Stimulated activated CD4-positive, alpha-beta T cell treated with anti-CD3 and anti-CD28 coated beads, Interleukin-4, amount 100 ng/mL, for 1 hour (primary cell): Measurements from ENCODE around the gene MAP3K20.

Experiments
- DNase-seq: peaks from one replicate; pipeline ENCODE4 v3.0.0-alpha.2; 2020

Gene MAP3K20

DNA sequence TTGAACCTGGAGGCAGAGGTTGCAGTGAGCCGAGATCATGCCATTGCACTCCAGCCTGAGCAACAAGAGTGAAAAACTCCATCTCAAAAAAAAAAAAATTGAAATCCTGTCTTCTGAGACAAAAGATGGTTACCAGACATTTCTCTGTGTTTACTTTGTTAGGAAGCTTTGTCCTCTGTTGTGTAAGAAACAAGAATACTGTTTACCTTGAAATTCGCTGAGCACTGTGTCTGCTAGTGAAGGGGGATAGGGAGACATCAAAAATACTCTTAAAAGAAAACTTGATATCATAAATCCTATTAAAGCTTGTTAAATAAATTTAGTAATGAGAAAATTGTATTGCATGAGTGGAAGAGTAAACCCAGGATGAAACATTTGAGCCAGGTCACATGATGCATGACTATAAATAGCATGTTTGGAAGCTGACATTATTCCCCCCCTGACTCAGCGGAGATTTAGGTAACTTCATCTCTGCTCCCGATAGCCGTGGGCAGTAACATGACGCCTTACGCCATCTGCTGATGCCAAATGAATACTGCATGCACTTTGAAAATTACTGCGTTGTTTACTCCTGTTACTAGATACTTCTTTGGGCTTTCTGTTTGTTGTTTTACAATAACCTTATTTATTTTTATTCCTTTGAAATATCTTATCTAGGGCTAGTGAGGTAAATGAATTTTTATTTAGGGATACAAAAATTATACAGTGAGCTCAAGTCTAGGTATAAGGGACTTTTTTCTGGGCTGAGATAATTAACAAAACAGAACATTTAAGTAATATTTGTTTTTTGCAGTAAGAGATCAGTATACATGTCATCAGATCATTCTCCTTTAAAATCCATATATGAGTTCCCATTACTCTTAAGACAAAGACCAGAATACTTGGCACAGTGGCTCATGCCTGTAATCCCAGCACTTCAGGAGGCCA, 134.9 kb downstream of the MAP3K20 start:
- peak; percentile 22 for DNase-seq

DNA sequence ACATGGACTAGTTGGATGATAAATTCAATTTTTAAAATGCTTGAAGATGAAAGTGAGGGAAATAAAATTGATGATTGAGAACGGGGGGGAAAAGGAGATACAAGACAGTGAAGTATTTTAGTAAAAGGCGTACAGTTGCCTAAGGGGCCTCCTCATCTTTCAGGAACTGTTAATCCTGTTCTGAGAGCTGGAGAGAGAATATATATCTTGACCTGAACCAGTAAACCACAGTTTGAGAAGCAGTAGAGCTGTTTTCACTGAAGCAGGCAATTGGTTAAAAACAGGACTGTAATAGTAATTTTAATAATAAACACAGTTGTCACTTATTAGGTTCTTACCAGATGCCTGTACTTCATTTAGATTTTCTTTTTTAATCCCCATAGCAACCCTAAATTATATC, 137.5 kb downstream of the MAP3K20 start:
- no peak for DNase-seq

DNA sequence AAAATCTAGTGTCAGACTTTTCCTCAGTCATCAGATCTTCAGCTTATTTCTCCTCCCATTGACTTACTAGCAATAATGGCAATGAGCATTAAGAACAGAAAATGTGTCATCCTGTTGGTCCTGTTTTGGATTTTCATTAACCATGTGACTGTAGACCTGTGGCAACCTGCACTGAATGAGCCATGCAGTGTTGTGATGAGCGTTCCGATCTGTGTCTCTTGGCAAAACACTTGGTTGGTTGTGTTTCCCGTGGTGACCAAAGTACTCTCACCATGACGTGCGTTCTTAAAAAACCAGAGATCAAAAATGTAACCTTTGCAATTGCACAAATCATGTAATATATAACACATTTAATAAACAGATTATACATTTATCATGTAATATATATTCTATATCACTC, 138.6 kb downstream of the MAP3K20 start:
- DNase-seq: no peak

DNA sequence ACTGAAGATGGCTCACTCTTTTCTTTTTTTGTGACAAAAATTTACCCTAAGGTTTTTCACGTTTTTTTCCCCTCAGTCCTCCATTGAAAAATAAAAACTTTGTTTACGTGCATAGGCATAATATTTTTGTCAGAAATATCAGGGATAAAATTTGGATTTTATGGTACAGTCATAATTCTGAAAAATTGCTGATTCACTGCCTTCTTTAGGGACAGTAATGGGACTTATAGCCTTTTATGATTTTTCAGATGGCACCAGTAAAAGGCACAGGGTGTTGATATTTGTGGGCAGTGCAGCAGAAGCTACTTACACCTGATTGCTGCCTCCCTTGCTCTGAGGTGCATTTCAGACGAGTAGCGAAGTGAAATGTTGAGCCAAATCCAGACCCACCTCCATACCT, 139.7 kb downstream of the MAP3K20 start:
- no peak for DNase-seq

DNA sequence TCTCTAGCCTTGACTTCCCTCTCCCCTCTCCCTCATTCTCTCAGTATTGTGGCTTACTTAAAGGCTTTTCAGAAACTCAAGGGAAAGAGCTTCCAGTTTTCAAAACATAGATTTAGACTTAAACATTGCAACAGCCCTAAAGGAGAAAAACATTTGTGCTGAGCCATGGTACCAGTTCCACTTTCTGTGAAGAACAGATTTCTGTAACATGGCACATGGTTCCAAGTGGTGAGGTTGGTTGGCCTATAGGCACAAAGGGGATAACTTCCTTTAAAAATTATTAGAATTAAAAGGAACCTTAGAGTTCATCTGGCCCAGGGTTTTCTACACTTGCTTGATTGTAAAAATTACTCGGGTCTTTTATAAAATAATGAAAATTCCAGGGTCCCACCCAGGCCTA, 140.4 kb downstream of the MAP3K20 start:
- no peak for DNase-seq

DNA sequence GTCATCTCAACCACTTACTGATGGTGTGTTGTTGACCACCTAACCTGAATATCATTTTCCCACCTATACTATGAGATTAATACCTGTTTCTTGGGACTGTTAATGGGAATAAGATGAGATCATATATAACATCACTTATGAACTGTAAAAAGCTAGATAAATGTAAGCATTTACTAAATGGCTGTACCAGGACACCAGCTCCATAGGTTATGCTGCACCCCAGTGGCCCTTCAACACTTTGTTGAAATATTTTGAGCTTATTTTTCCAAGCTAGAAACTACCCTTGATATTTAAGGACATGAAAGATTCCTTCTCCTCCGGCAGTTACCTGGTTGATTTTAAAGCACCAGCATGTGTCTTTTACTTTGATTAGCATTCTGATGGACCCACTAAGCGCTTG, 141.0 kb downstream of the MAP3K20 start:
- no peak for DNase-seq

DNA sequence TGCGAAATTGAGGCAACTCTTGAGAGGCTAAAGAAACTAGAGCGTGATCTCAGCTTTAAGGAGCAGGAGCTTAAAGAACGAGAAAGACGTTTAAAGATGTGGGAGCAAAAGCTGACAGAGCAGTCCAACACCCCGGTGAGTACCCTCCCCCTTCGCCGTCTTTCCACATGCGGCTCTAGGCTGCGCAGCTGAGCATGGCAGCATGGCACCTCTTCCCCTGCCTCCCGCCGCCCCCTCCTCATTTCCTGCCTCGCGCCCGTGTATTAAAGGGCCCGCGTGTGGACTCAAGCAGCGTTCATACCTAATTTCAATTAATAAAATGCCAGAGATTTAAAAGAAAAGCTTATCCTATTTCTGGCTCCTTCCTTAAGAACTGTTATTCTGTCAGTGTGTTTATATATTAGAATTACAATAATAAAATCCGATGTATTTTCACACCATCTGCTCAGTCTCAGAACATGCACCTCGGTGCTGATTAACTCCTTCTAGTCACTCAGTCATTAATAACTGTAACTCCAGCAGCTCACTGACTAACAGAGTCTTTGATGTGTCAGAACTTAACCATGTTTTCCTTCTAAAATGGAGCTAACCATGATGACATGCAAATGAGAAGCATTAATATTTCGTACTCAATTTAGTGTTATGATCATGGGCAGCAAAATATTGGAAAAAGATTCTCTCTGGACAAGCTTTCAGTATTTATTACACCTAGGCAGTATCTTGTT, 141.6 kb downstream of the MAP3K20 start:
- DNase-seq: no peak

DNA sequence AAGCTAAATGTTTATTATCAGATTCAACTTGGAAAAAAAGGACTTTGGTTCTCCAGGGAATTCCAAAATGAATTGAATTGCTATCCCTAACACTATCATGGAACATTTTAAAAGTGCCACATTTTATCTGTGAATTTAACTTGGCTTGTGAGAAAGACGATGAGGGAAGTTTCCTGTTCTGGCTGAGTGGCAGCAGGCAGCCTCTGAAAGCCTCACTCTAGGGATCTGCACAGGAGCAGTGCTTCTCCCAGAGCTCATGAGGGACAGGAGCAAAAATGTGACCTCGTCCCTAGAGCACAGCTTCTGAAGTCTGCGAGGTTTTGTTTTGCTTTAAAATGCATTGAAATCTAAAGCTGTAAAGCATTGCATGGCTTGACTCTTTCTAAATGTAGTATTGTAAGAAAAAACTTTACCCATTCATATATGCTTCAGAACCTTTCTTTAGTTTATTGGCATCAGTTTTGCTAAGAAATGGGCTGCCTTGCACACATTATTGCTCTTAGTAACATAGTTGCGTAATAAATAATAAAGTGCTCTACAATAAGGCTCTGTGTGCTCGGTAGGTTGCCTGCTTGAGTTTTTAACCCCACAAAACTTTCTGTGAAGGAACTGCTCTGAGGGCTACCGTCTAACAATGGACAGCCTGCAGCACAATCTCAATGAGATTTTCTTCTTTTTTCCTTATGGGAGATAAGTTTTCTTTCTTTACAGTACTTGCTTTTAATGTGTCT, 142.8 kb downstream of the MAP3K20 start:
- no peak for DNase-seq

DNA sequence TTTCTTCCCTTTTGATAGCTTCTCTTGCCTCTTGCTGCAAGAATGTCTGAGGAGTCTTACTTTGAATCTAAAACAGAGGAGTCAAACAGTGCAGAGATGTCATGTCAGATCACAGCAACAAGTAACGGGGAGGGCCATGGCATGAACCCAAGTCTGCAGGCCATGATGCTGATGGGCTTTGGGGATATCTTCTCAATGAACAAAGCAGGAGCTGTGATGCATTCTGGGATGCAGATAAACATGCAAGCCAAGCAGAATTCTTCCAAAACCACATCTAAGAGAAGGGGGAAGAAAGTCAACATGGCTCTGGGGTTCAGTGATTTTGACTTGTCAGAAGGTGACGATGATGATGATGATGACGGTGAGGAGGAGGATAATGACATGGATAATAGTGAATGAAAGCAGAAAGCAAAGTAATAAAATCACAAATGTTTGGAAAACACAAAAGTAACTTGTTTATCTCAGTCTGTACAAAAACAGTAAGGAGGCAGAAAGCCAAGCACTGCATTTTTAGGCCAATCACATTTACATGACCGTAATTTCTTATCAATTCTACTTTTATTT, 145.6 kb downstream of the MAP3K20 start:
- DNase-seq: no peak

DNA sequence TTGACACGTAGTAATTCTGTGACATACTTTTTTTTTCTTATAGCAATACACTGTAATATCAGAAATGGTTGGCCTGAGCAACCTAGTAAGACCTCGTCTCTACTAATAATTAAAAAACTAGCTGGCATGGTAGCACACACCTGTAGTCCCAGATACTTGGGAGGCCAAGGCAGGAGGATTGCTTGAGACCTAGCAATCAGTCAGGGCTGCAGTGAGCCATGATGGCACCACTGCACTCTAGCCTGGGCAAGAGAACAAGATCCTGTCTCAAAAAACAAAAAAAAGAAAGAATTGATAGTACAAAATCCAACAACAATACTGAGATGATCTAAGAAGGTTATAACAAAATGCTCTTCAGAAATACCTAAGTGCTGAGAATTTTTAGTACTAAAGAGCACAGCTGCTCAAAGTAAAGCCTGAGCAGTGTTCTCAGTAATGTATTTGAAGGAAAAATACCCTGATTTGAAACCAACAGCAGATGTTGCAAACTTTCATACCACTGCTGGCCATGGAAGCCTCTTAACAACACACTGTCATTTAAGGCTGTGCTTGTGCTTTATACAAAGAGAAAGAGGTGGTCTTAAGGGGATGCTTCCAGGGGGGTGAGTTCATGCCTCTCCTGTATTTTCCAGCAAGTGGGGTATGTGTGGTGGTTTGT, 146.4 kb downstream of the MAP3K20 start:
- DNase-seq: no peak

DNA sequence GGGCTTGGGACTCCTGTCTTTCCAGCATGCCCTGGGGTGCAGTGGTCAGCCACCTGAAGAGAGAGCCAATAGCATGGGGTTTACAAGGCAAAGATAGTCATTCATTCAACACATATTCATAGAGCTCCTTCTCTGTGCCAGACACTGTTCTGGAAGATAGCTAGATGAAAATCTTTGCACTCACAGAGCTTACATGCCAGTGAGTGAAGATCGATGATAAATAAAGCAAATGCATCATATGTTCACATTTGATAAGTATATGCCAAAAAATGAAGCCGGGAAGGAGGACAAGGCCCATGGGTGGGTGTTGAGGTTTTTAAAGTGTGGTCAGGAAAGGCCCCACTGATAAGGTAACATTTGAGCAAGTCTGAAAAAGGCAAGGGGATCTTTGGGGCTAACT, 148.2 kb downstream of the MAP3K20 start:
- no peak for DNase-seq

DNA sequence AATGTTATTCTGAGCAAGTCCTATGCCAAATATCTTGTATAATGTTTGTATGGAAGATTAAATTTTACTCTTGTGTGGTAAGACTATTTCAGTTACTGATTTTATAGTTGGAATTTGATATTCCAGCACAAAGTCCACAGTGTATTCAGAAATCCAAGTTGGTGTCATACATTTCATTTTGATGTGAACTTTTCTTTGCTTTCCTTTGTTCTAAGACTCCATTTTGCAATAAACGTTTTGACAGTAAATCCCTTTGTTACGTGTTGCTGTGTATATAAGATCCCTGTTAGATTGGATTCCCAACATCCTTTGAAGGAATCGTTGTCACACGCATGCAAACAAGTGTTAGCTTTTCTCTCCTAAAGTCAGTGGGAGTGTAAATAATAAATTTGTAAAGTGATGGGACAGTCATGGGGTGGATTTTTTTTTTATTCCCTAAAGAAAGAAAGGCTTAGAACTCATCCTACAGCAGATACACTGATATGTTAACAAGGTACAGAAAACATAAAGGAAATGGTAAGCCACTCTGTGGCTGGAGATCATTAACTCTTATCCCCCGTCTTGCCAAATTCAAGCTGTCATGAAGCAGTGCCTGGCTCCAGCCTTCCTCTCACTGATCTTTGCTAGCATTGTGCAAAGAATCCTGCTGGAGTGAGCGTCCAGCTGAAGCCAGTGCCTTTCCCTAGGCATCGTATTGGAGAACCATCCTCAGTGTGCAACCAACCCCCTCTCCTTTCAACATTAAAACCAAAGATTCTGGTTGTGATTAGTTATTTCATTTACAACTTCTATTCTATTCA, 151.5 kb downstream of the MAP3K20 start:
- no peak for DNase-seq

DNA sequence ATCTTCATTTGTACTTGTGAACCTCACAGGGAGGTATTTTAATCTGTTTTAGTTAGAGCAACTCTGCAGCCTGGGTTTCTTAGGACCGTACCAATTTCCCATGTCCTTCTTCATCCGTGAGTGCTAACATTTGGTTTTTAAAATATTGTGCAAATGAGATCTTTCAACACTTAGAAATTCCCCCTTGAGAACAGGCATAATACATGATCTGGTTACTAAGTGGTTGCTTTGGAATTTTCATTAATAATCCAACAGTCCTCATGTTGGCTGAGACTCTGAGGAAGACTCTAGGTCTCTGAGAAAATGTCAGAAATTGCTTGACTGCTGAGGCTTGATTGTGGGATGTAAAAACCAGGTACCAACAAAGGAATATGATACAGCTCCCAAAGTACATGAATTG, 153.4 kb downstream of the MAP3K20 start:
- no peak for DNase-seq

DNA sequence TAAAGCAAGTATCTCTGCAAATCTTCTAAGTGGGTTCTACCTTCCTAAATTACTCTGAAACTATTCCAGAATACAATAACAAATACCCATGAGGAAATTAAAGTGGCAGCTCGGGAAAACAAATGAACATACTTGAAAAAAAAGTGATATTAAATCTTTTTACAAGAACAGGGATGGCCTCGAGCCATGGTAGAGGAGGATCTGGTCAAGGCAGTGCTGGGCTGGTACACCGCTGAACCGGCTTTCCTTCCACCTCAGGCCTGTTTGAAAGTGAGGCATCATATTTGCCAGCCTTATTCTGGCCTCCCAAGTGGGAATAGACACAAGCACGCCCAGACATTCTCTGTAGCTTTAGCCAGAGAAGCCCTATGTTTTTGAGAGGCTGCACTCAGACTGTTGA, 154.5 kb downstream of the MAP3K20 start:
- no peak for DNase-seq

DNA sequence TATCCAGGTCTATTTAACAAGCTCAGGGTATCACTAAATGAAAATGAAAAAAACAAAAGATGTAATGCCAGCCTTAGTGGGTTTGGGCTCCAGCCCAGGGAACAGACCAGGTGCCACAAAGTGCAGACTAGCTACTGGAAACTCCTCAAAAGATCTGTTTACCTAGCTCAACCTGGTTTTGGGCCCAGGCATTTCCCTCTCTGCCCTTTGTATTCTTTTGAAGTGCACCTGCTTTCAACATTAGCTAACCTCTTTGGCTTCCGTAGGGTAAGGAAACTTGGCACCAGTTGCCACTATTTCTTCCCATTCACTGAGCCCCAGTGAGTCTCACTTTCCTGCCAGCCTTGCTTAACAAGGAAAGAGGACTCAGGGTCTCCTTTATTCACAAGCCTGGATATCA, 155.4 kb downstream of the MAP3K20 start:
- no peak for DNase-seq

DNA sequence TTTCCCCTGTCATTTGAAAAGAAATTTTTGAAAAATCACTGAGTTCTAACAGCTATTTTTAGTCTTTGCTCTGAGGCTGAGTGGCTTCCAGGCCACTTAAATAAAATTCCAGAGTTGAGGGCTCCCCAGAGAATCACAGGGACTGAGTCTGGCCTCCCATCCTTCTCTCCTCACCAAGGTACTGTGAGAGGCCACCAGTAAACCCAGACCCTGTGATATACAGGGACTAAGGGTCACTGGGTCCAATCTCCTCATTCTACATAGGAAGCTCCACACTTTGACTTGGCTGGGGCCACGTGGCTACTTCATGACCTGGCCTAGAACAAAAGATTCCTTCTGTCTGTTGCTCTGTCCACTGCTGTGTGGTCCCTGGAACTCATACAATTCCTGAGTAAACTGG, 155.8 kb downstream of the MAP3K20 start:
- no peak for DNase-seq

DNA sequence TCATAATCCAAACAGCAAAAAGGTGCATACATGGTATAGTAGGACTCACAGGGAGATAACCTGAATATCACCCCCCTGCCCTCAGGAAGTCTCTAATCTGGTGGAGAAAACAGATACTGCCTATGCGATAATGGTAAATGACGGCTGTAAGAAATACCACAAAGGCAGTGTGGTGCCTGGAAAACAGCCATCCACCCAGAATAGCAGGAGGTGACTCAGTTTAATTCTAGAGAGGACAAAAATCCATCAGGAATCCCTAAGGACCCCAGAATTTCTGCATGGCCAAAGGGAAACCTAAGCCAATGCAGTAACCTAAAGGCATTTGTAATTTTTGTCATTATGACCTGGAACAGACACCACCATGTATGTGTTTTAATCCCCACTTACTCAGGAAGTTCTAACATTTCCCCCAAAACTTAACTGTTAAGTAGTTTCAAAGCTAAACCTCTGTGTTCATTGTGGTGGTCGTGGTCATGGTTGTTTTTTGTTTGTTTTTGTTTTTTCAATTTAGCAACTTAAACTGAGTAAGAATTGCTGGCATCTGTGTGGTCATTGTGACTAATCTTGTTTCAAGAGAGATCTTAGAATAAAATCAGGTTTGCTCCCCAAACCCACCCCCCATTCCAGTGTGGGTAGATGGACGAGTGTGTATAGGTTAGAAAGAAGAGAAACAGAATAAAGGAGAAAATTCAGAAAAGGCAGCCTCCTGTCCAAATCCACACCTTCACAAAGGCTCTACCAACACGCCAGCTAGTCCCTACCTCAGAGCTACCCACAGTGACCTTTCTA, 157.5 kb downstream of the MAP3K20 start:
- DNase-seq: no peak

DNA sequence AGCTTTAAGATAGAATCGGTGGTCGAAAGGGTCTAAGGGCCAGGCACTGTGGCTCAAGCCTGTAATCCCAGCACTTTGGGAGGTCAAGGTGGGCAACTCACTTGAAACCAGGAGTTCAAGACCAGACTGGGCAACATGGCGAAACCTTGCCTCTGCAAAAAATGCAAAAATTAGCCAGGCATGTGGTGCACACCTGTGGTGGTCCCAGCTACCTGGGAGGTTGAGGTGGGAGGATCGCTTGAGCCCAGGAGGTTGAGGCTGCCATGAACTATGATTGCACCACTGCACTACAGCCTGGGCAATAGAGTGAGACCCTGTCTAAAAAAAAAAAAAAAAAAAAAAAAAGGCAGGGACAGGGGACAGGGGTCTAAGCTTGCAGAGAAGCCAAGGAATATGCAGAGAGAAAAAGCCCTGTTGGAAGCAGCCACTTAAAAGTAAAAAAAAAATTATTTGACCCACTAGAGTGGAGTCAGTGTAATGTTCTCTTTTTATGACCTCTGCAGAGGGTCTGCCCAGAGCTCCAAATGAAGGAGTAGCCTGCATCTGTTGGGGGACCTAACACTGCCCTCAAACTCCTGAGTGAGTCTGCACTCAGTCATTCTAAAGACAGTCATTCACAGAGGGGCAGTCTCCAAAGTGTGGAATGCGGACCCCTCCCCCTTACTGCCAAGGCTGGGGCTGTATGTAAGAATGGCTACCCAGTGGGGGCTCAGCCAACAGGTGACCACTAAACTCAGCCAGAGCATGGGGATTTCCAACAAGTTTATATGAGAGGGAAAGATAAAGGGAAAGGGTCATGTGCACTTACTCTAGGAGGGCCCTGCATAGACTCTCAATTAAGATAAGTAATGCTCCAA, 160.5 kb downstream of the MAP3K20 start:
- no peak for DNase-seq

DNA sequence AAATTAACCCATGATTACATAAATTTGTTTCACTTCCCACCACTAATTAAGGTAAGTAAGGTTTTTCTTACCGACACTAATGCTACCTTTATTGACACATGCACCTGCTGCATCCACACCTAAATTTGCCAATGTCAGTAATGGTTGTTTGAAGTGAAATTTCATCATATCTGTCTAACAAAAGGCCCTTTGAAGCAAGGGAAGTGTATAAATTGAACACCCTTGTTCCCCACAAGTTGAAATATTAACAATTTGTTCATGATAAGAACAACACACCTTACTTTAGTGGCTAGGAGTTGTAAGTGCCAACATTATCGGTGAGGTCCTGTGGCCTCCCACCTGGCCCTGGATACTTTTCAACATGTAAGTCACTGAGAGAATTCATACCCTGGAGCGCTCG, 162.7 kb downstream of the MAP3K20 start:
- DNase-seq: no peak

DNA sequence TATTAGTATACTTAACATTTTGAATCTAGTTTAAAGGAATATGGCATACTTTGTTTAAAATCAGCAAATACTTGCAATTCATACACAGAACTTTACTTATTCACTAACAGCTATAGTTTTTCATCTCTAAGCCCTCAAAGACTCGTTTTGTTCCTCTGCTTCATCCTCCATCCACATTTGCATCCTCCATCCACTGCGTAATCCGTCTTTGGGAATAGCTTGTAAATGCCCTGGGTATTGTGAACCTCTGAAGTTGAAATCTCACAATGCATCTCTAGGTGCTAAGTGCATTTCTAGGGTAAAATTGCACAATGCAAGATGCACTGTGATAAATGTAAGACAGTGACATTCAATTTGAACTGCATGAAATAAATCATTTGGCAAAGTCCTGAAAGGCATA, 163.2 kb downstream of the MAP3K20 start:
- DNase-seq: no peak
